ENCODE results near the gene CUX1. TPM values are rescaled to one million over a fixed set of nuclear protein-coding genes. Genes with fewer than 3 reads are reported as not detected.
"Not testable (repeated sequence)": the region's sequence is repeated elsewhere in the genome, so short reads cannot be mapped to it uniquely, and the experiment has no call there.

Gene CUX1
- total and polyA plus RNA-seq, 2 donors (not counting 1 experiment from before 2014, with no cell fraction given), result 22.7 to 38.1 TPM

DNA sequence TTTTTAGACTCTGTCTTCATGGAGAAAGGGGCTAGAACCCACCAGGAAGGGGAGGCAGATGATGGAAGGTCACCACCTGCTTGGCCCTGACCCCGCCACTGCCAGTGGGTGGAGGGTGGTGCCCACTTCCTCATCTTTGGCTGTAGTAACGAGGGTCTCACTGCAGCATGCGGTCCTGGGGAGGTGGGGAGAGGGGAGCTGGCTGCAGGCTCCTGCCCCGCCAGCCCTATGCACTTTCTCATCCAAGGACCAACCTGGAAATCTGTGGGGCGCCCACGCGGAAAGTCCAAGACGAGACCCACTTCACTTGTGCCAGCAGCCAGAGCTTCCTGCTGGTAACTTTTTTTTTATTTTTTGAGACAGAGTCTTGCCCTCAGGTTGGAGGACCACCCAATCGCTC, 101.0 kb downstream of the CUX1 start:
- H3K36me3 ChIP-seq (ENCODE audit: control insufficient read depth, insufficient read depth, low read length), result peaks cover 2% of the 10 kb centered on the region
- TF ChIP-seq CTCF (conservative IDR thresholded peaks at IDR 0.05 in 1 of 2, IDR thresholded peaks at IDR 0.05 in 1 of 2; ENCODE audit: low read depth in 1 of 2, low read length in 2 of 2) (no peak), EZH2 (IDR thresholded peaks at IDR 0.05; ENCODE audit: low read length, missing control alignments) (no peak)
- peaks cover 3% of the 10 kb centered on the region for H3K79me2 ChIP-seq (ENCODE audit: control insufficient read depth, insufficient read depth, low read length)
- H3K4me3 ChIP-seq (replicated peaks in 1 of 4; ENCODE audit: control extremely low read depth in 1 of 4, insufficient read depth in 1 of 4, low read depth in 3 of 4, low read length in 4 of 4), result no peak overlapping the region
- no peak overlapping the region for H3K27ac ChIP-seq (ENCODE audit: insufficient read depth, low read length)
- no peak overlapping the region for H3K9ac ChIP-seq (ENCODE audit: insufficient read depth, low read length)
- H4K20me1 ChIP-seq (ENCODE audit: control insufficient read depth, extremely low read depth, insufficient read depth, low read length), result no peaks in the 10 kb centered on the region
- H3K27me3 ChIP-seq (ENCODE audit: control insufficient read depth, insufficient read depth, low read length), result no peaks in the 10 kb centered on the region
- H2AFZ ChIP-seq (ENCODE audit: low read length), result no peak overlapping the region
- H3K4me2 ChIP-seq (ENCODE audit: extremely low read depth, insufficient read depth, low read length), result no peak overlapping the region
- no peaks in the 10 kb centered on the region for H3K9me3 ChIP-seq (ENCODE audit: control insufficient read depth, insufficient read depth, low read depth, low read length)
- peaks cover 5% of the 10 kb centered on the region for H3K4me1 ChIP-seq (ENCODE audit: control insufficient read depth, extremely low read depth, insufficient read depth, low read length)
- no peak for DNase-seq (ENCODE audit: low read depth in 2 of 2)

- H3K79me2 ChIP-seq (ENCODE audit: control insufficient read depth, insufficient read depth, low read length), result peaks cover 5% of the 10 kb centered on the region
- no peaks in the 10 kb centered on the region for H3K27me3 ChIP-seq (ENCODE audit: control insufficient read depth, insufficient read depth, low read length)
- no peak overlapping the region for H3K4me2 ChIP-seq (ENCODE audit: extremely low read depth, insufficient read depth, low read length)
- no peak overlapping the region for H3K4me3 ChIP-seq (replicated peaks in 1 of 4; ENCODE audit: control extremely low read depth in 1 of 4, insufficient read depth in 1 of 4, low read depth in 3 of 4, low read length in 4 of 4)
- no peak overlapping the region for H3K27ac ChIP-seq (ENCODE audit: insufficient read depth, low read length)
- no peak for DNase-seq (ENCODE audit: low read depth in 2 of 2)
- H4K20me1 ChIP-seq (ENCODE audit: control insufficient read depth, extremely low read depth, insufficient read depth, low read length), result no peaks in the 10 kb centered on the region
- no peak overlapping the region for H2AFZ ChIP-seq (ENCODE audit: low read length)
- no peaks in the 10 kb centered on the region for H3K9me3 ChIP-seq (ENCODE audit: control insufficient read depth, insufficient read depth, low read depth, low read length)
- H3K4me1 ChIP-seq (ENCODE audit: control insufficient read depth, extremely low read depth, insufficient read depth, low read length), result peaks cover 11% of the 10 kb centered on the region
- H3K36me3 ChIP-seq (ENCODE audit: control insufficient read depth, insufficient read depth, low read length), result peaks cover 2% of the 10 kb centered on the region
- H3K9ac ChIP-seq (ENCODE audit: insufficient read depth, low read length), result no peak overlapping the region
- TF ChIP-seq EZH2 (IDR thresholded peaks at IDR 0.05; ENCODE audit: low read length, missing control alignments) (no peak), CTCF (conservative IDR thresholded peaks at IDR 0.05 in 1 of 2, IDR thresholded peaks at IDR 0.05 in 1 of 2; ENCODE audit: low read depth in 1 of 2, low read length in 2 of 2) (no peak)
These were observed 102.1 kb downstream of the CUX1 start for GRCh38 chr7:101919363-101920115.

- no peaks in the 10 kb centered on the region for H3K9me3 ChIP-seq (ENCODE audit: control insufficient read depth, insufficient read depth, low read depth, low read length)
- H3K4me1 ChIP-seq (ENCODE audit: control insufficient read depth, extremely low read depth, insufficient read depth, low read length), result peaks cover 11% of the 10 kb centered on the region
- H3K9ac ChIP-seq (ENCODE audit: insufficient read depth, low read length), result no peak overlapping the region
- no peak overlapping the region for H3K27ac ChIP-seq (ENCODE audit: insufficient read depth, low read length)
- H3K27me3 ChIP-seq (ENCODE audit: control insufficient read depth, insufficient read depth, low read length), result no peaks in the 10 kb centered on the region
- peaks cover 3% of the 10 kb centered on the region for H3K79me2 ChIP-seq (ENCODE audit: control insufficient read depth, insufficient read depth, low read length)
- no peak overlapping the region for H3K4me3 ChIP-seq (replicated peaks in 1 of 4; ENCODE audit: control extremely low read depth in 1 of 4, insufficient read depth in 1 of 4, low read depth in 3 of 4, low read length in 4 of 4)
- H3K4me2 ChIP-seq (ENCODE audit: extremely low read depth, insufficient read depth, low read length), result no peak overlapping the region
- no peaks in the 10 kb centered on the region for H4K20me1 ChIP-seq (ENCODE audit: control insufficient read depth, extremely low read depth, insufficient read depth, low read length)
- peaks cover 2% of the 10 kb centered on the region for H3K36me3 ChIP-seq (ENCODE audit: control insufficient read depth, insufficient read depth, low read length)
- DNase-seq (ENCODE audit: low read depth in 2 of 2), result no peak
- no peak overlapping the region for H2AFZ ChIP-seq (ENCODE audit: low read length)
- no peak for TF ChIP-seq CTCF (conservative IDR thresholded peaks at IDR 0.05 in 1 of 2, IDR thresholded peaks at IDR 0.05 in 1 of 2; ENCODE audit: low read depth in 1 of 2, low read length in 2 of 2)
- no peak for TF ChIP-seq EZH2 (IDR thresholded peaks at IDR 0.05; ENCODE audit: low read length, missing control alignments)
These were observed 103.6 kb downstream of the CUX1 start for GRCh38 chr7:101921061-101921460.

GRCh38 chr7:101921546-101922489, 104.4 kb downstream of the CUX1 start:
- not testable (repeated sequence) for H3K9me3 ChIP-seq (ENCODE audit: control insufficient read depth, insufficient read depth, low read depth, low read length); H3K36me3 ChIP-seq (ENCODE audit: control insufficient read depth, insufficient read depth, low read length); H3K27me3 ChIP-seq (ENCODE audit: control insufficient read depth, insufficient read depth, low read length); H3K27ac ChIP-seq (ENCODE audit: insufficient read depth, low read length); H3K4me2 ChIP-seq (ENCODE audit: extremely low read depth, insufficient read depth, low read length); H2AFZ ChIP-seq (ENCODE audit: low read length); H3K79me2 ChIP-seq (ENCODE audit: control insufficient read depth, insufficient read depth, low read length); H3K4me3 ChIP-seq (replicated peaks in 1 of 4; ENCODE audit: control extremely low read depth in 1 of 4, insufficient read depth in 1 of 4, low read depth in 3 of 4, low read length in 4 of 4); H3K9ac ChIP-seq (ENCODE audit: insufficient read depth, low read length); H4K20me1 ChIP-seq (ENCODE audit: control insufficient read depth, extremely low read depth, insufficient read depth, low read length)
- peak; percentile 62 to 94 for DNase-seq (ENCODE audit: low read depth in 2 of 2)
- peaks cover 11% of the 10 kb centered on the region for H3K4me1 ChIP-seq (ENCODE audit: control insufficient read depth, extremely low read depth, insufficient read depth, low read length)

Data from fibroblast of lung (primary cell).